Measurements from ENCODE around the gene INSM2.
A peak's percentile ranks its signal among the peaks of the same experiment; 100 is the strongest.

INSM2 gene

GRCh38 chr14:35533357-35534207, at the start of gene INSM2:
TSS of gene INSM2 (plus strand) at chr14:35534164. CDS start at chr14:35534253, 89 bp downstream.
- DNase-seq (ENCODE audit: low read depth, low spot score), result peak; percentile 81

- no peak for DNase-seq (ENCODE audit: low read depth, low spot score)
These were observed 41.4 kb upstream of the INSM2 start for GRCh38 chr14:35492569-35493014.

GRCh38 chr14:35495278-35495677, 38.7 kb upstream of the INSM2 start:
- no peak for DNase-seq (ENCODE audit: low read depth, low spot score)

GRCh38 chr14:35499180-35499579, 34.8 kb upstream of the INSM2 start:
- no peak for DNase-seq (ENCODE audit: low read depth, low spot score)

- no peak for DNase-seq (ENCODE audit: low read depth, low spot score)
These were observed 30.3 kb upstream of the INSM2 start for GRCh38 chr14:35503646-35504045.

- no peak for DNase-seq (ENCODE audit: low read depth, low spot score)
These were observed 29.7 kb upstream of the INSM2 start for GRCh38 chr14:35504260-35504659.

GRCh38 chr14:35506461-35506860, 27.5 kb upstream of the INSM2 start:
- no peak for DNase-seq (ENCODE audit: low read depth, low spot score)

GRCh38 chr14:35506927-35507326, 27.0 kb upstream of the INSM2 start:
- DNase-seq (ENCODE audit: low read depth, low spot score), result no peak

GRCh38 chr14:35509846-35510245, 24.1 kb upstream of the INSM2 start:
- DNase-seq (ENCODE audit: low read depth, low spot score), result no peak

GRCh38 chr14:35512765-35513164, 21.2 kb upstream of the INSM2 start:
- no peak for DNase-seq (ENCODE audit: low read depth, low spot score)

- no peak for DNase-seq (ENCODE audit: low read depth, low spot score)
These were observed 18.0 kb upstream of the INSM2 start for GRCh38 chr14:35515916-35516315.

GRCh38 chr14:35519986-35520385, 14.0 kb upstream of the INSM2 start:
- DNase-seq (ENCODE audit: low read depth, low spot score), result no peak

GRCh38 chr14:35525695-35526094, 8.3 kb upstream of the INSM2 start:
- DNase-seq (ENCODE audit: low read depth, low spot score), result no peak

GRCh38 chr14:35526962-35527361, 7.0 kb upstream of the INSM2 start:
- DNase-seq (ENCODE audit: low read depth, low spot score), result no peak

- no peak for DNase-seq (ENCODE audit: low read depth, low spot score)
These were observed 1.8 kb upstream of the INSM2 start for GRCh38 chr14:35531960-35532747.

- no peak for DNase-seq (ENCODE audit: low read depth, low spot score)
These were observed 1.1 kb upstream of the INSM2 start for GRCh38 chr14:35532783-35533356.

- DNase-seq (ENCODE audit: low read depth, low spot score), result no peak
These were observed 376 bp downstream of the INSM2 start for GRCh38 chr14:35534208-35534872.

GRCh38 chr14:35534873-35535482, 1.0 kb downstream of the INSM2 start:
- peak; percentile 92 for DNase-seq (ENCODE audit: low read depth, low spot score)

- no peak for DNase-seq (ENCODE audit: low read depth, low spot score)
These were observed 1.6 kb downstream of the INSM2 start for GRCh38 chr14:35535483-35536112.

GRCh38 chr14:35539969-35540368, 6.0 kb downstream of the INSM2 start:
- DNase-seq (ENCODE audit: low read depth, low spot score), result no peak

- no peak for DNase-seq (ENCODE audit: low read depth, low spot score)
These were observed 9.0 kb downstream of the INSM2 start for GRCh38 chr14:35543006-35543405.
